Stimulated activated CD8-positive, alpha-beta memory T cell treated with anti-CD3 and anti-CD28 coated beads, Interleukin-12 subunit alpha, Interleukin-12 subunit beta, amount 100 ng/mL, for 24 hours (primary cell): ENCODE results near the gene TMEM213.

Experiments
- DNase-seq: peaks from one replicate; pipeline ENCODE4 v3.0.0-alpha.2; 2020; ENCODE audit errors: extremely low read depth

Gene TMEM213

GRCh38 chr7:138797715-138798320, at the start of gene TMEM213, which contains the start of gene ATP6V0A4:
TSS of gene TMEM213 (plus strand) at chr7:138797994. CDS start at chr7:138798105, 111 bp downstream.
TSS of gene ATP6V0A4 (minus strand) at chr7:138798196. CDS start at chr7:138771247, 26,949 bp downstream.
- no peak for DNase-seq

GRCh38 chr7:138748666-138749065, 49.1 kb upstream of the TMEM213 start:
- DNase-seq = no peak

- no peak for DNase-seq
Observed at GRCh38 chr7:138749960-138750359, 47.8 kb upstream of the TMEM213 start.

GRCh38 chr7:138750473-138750872, 47.3 kb upstream of the TMEM213 start:
- no peak for DNase-seq

GRCh38 chr7:138750901-138751464, 46.8 kb upstream of the TMEM213 start:
- DNase-seq = no peak

- DNase-seq = peak; percentile 59
Observed at GRCh38 chr7:138752518-138753149, 45.2 kb upstream of the TMEM213 start.

- DNase-seq = no peak
Observed at GRCh38 chr7:138753150-138753518, 44.7 kb upstream of the TMEM213 start.

GRCh38 chr7:138753610-138754009, 44.2 kb upstream of the TMEM213 start:
- DNase-seq = no peak

GRCh38 chr7:138755331-138755747, 42.5 kb upstream of the TMEM213 start:
- DNase-seq = no peak

GRCh38 chr7:138755842-138756590, 41.8 kb upstream of the TMEM213 start:
- DNase-seq = no peak

GRCh38 chr7:138756591-138757242, 41.1 kb upstream of the TMEM213 start:
- DNase-seq = no peak

- DNase-seq = no peak
Observed at GRCh38 chr7:138768241-138768640, 29.6 kb upstream of the TMEM213 start.

GRCh38 chr7:138770904-138771303, 26.9 kb upstream of the TMEM213 start:
- no peak for DNase-seq

- no peak for DNase-seq
Observed at GRCh38 chr7:138773176-138773575, 24.6 kb upstream of the TMEM213 start.

GRCh38 chr7:138773817-138774216, 24.0 kb upstream of the TMEM213 start:
- no peak for DNase-seq

GRCh38 chr7:138776166-138776833, 21.5 kb upstream of the TMEM213 start:
- no peak for DNase-seq

GRCh38 chr7:138781004-138781403, 16.8 kb upstream of the TMEM213 start:
- no peak for DNase-seq

GRCh38 chr7:138784692-138785091, 13.1 kb upstream of the TMEM213 start:
- DNase-seq = no peak

GRCh38 chr7:138785587-138786437, 12.0 kb upstream of the TMEM213 start:
- DNase-seq = no peak

GRCh38 chr7:138796038-138796615, 1.7 kb upstream of the TMEM213 start:
- no peak for DNase-seq
